Keratinocyte (primary cell): ENCODE data around the gene GHRH. TPM values are rescaled to one million over a fixed set of nuclear protein-coding genes. Genes with fewer than 3 reads are reported as not detected.

Experiments
- DNase-seq: peaks from one replicate; pipeline ENCODE4 v3.0.0-alpha.2; 2011; ENCODE audit warnings: low read depth, missing footprints, low spot score
- FAIRE-seq: peaks from 2 replicates; lab custom pipeline; 2011; peaks lifted over from hg19 to GRCh38; lab: Jason Lieb, UNC
- H2AFZ ChIP-seq: 2 replicates; pipeline ENCODE4 v1.6.0; 2012; ENCODE audit warnings: low read length, control low read depth, inconsistent platforms; ENCODE audit not compliant: control insufficient read depth
- H3K27ac ChIP-seq: 2 replicates; pipeline ENCODE4 v1.5.1; 2011; ENCODE audit warnings: low read length; ENCODE audit not compliant: control insufficient read depth, insufficient read depth
- H3K27me3 ChIP-seq: 3 replicates; pipeline ENCODE4 v1.6.0; 2011; ENCODE audit warnings: low read length; ENCODE audit not compliant: control insufficient read depth, insufficient read depth; ENCODE audit errors: extremely low read depth
- H3K36me3 ChIP-seq, 2 experiments: 2 replicates in 1 of 2; 3 replicates in 1 of 2; pipeline ENCODE4 v1.5.1; 2011; ENCODE audit warnings: low read length in 2 of 2, mild to moderate bottlenecking in 1 of 2; ENCODE audit not compliant: control insufficient read depth in 2 of 2, insufficient read depth in 2 of 2; ENCODE audit errors: extremely low read depth in 1 of 2
- H3K4me1 ChIP-seq: 3 replicates; pipeline ENCODE4 v1.5.1; 2011; ENCODE audit warnings: low read length; ENCODE audit not compliant: control insufficient read depth, insufficient read depth; ENCODE audit errors: extremely low read depth
- H3K4me2 ChIP-seq: 3 replicates; pipeline ENCODE4 v1.6.0; 2011; ENCODE audit warnings: low read depth, low read length; ENCODE audit not compliant: control insufficient read depth, insufficient read depth; ENCODE audit errors: extremely low read depth
- H3K4me3 ChIP-seq, 3 experiments: fragments of 200-600 bp in 1 of 3; sonication (generic) in 1 of 3; 2 replicates in 2 of 3; 3 replicates in 1 of 3; pipeline ENCODE4 v1.5.1; 2011 to 2016; ENCODE audit warnings: low read length in 3 of 3, mild to moderate bottlenecking in 3 of 3, control low read depth in 2 of 3, inconsistent platforms in 1 of 3, low read depth in 1 of 3, mixed read lengths in 1 of 3, mixed run types in 1 of 3, moderate library complexity in 1 of 3; ENCODE audit not compliant: control insufficient read depth in 2 of 3, insufficient read depth in 2 of 3; ENCODE audit errors: extremely low read depth in 1 of 3
- H3K79me2 ChIP-seq: 2 replicates; pipeline ENCODE4 v1.6.0; 2012; ENCODE audit warnings: low read length; ENCODE audit not compliant: control insufficient read depth, insufficient read depth
- H3K9ac ChIP-seq: 3 replicates; pipeline ENCODE4 v1.6.0; 2011; ENCODE audit warnings: low read length; ENCODE audit not compliant: control insufficient read depth, insufficient read depth; ENCODE audit errors: extremely low read depth
- H3K9me1 ChIP-seq: 3 replicates; pipeline ENCODE4 v1.6.0; 2011; ENCODE audit warnings: low read length; ENCODE audit not compliant: control insufficient read depth, insufficient read depth; ENCODE audit errors: extremely low read depth
- H3K9me3 ChIP-seq: 2 replicates; pipeline ENCODE4 v1.5.1; 2012; ENCODE audit warnings: low read depth, low read length; ENCODE audit not compliant: control insufficient read depth
- H4K20me1 ChIP-seq: 3 replicates; pipeline ENCODE4 v1.6.0; 2011; ENCODE audit warnings: low read length; ENCODE audit not compliant: control insufficient read depth, insufficient read depth; ENCODE audit errors: extremely low read depth
- EZH2 ChIP-seq: IDR thresholded peaks from one replicate; pipeline ENCODE4 v1.6.1; 2012; ENCODE audit warnings: inconsistent platforms, mild to moderate bottlenecking, low read length, moderate library complexity
- dilution Hi-C: fragments of 300-500 bp; cut with MboI; formaldehyde crosslinking; loops from one replicate; pipeline ENCODE4 v1.7.0; 2020; ENCODE audit warnings: low sequenced_read_pairs; ENCODE audit not compliant: extremely low pct_ligation_motif_present
- polyA plus RNA-seq, 5 experiments: library from polyadenylated mRNA; depleted of rRNA in 3 of 5; stranded (reverse) in 3 of 5; stranded (forward) in 1 of 5; unstranded in 1 of 5; fragments of >200 nt; gene quantifications; 1 replicate in 1 of 5; 2 replicates in 3 of 5; 3 replicates in 1 of 5; pipeline versions ENCODE4 v1.2.1 to v1.2.3, GENCODE V29; 2011 to 2012; ENCODE audit warnings: missing spikeins in 2 of 5, low read depth in 1 of 5, low replicate concordance in 1 of 5
- TF ChIP-seq, protein P1 (sequence below), 3 experiments: IDR thresholded peaks in 1 of 3; conservative IDR thresholded peaks in 1 of 3; optimal IDR thresholded peaks in 1 of 3; 2 replicates in 2 of 3; 3 replicates in 1 of 3; pipeline versions ENCODE3 to v1.5.1; 2011; ENCODE audit warnings: low read length in 3 of 3, mild to moderate bottlenecking in 3 of 3, moderate library complexity in 2 of 3, control low read depth in 1 of 3, inconsistent platforms in 1 of 3; ENCODE audit not compliant: insufficient read depth in 2 of 3; ENCODE audit errors: extremely low read depth in 1 of 3

The GHRH gene
- polyA plus RNA-seq, 1 donor (not counting 4 experiments of a cell fraction or from before 2014, with no cell fraction given): not detected

DNA sequence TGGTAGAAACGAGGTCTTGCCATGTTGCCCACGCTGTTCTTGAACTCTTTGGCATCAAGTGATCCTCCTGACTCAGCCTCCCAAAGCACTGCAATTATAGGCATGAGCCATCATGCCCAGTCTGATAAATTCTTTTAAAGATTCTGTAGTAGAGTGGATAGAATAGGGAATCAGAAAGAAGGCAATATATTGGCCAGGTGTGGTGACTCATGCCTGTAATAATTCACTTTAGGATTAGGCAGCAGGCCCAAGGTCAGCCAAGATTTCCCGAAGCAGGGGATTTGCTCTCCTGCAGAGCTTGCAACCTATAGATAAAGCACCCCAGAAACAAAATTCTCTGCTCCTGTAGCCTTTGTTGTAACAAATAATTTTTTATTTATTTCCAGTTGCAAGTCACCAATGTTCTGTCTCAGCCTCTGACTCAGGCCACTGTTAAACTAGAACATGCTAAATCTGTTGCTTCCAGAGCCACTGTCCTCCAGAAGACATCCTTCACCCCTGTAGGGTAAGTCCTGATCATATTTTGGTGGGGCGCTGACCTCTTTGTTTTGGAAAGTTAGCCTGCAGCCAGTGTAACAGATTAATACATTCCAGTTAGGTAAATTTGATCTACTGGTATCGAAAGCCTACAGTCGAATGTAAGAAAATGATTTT lies 51.8 kb downstream of the GHRH start:
- H3K4me1 ChIP-seq: peaks cover 14% of the 10 kb centered on the region
- no peaks in the 10 kb centered on the region for H4K20me1 ChIP-seq
- DNase-seq: no peak
- H2AFZ ChIP-seq: no peak overlapping the region
- no peak overlapping the region for H3K9ac ChIP-seq
- TF ChIP-seq EZH2: no peak
- TF ChIP-seq, protein P1, sequence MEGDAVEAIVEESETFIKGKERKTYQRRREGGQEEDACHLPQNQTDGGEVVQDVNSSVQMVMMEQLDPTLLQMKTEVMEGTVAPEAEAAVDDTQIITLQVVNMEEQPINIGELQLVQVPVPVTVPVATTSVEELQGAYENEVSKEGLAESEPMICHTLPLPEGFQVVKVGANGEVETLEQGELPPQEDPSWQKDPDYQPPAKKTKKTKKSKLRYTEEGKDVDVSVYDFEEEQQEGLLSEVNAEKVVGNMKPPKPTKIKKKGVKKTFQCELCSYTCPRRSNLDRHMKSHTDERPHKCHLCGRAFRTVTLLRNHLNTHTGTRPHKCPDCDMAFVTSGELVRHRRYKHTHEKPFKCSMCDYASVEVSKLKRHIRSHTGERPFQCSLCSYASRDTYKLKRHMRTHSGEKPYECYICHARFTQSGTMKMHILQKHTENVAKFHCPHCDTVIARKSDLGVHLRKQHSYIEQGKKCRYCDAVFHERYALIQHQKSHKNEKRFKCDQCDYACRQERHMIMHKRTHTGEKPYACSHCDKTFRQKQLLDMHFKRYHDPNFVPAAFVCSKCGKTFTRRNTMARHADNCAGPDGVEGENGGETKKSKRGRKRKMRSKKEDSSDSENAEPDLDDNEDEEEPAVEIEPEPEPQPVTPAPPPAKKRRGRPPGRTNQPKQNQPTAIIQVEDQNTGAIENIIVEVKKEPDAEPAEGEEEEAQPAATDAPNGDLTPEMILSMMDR (optimal IDR thresholded peaks at IDR 0.05 in 1 of 3, IDR thresholded peaks at IDR 0.05 in 1 of 3, conservative IDR thresholded peaks at IDR 0.05 in 1 of 3; ENCODE audit: extremely low read depth in 1 of 3, insufficient read depth in 2 of 3, low read length in 3 of 3): no peak
- peak overlapping the region; percentile 47 for H3K27ac ChIP-seq
- dilution Hi-C loops: no loop called here
- H3K27me3 ChIP-seq: no peaks in the 10 kb centered on the region
- peak; percentile 48 for FAIRE-seq
- no peaks in the 10 kb centered on the region for H3K79me2 ChIP-seq
- no peaks in the 10 kb centered on the region for H3K9me1 ChIP-seq
- no peak overlapping the region for H3K4me3 ChIP-seq
- no peak overlapping the region for H3K4me2 ChIP-seq
- no peaks in the 10 kb centered on the region for H3K9me3 ChIP-seq
- H3K36me3 ChIP-seq: peaks cover 23 to 30% of the 10 kb centered on the region in 2 experiments

GRCh38 chr20:37209193-37209592 lies 52.4 kb downstream of the GHRH start:
- H3K4me3 ChIP-seq: no peak overlapping the region
- no peak overlapping the region for H2AFZ ChIP-seq
- H3K9ac ChIP-seq: no peak overlapping the region
- H3K4me1 ChIP-seq: peaks cover 14% of the 10 kb centered on the region
- peaks cover 25 to 35% of the 10 kb centered on the region in 2 experiments for H3K36me3 ChIP-seq
- no peaks in the 10 kb centered on the region for H4K20me1 ChIP-seq
- dilution Hi-C loops: no loop called here
- H3K27ac ChIP-seq: peak overlapping the region; percentile 3
- no peaks in the 10 kb centered on the region for H3K9me3 ChIP-seq
- peaks cover 3% of the 10 kb centered on the region for H3K79me2 ChIP-seq
- H3K27me3 ChIP-seq: no peaks in the 10 kb centered on the region
- TF ChIP-seq, protein P1 (optimal IDR thresholded peaks at IDR 0.05 in 1 of 3, IDR thresholded peaks at IDR 0.05 in 1 of 3, conservative IDR thresholded peaks at IDR 0.05 in 1 of 3; ENCODE audit: extremely low read depth in 1 of 3, insufficient read depth in 2 of 3, low read length in 3 of 3): no peak
- TF ChIP-seq EZH2: no peak
- H3K4me2 ChIP-seq: no peak overlapping the region
- H3K9me1 ChIP-seq: no peaks in the 10 kb centered on the region
- no peak for FAIRE-seq
- no peak for DNase-seq
